ENCODE results near the gene ADIG.
A peak's percentile ranks its signal among the peaks of the same experiment; 100 is the strongest.

ADIG gene

DNA sequence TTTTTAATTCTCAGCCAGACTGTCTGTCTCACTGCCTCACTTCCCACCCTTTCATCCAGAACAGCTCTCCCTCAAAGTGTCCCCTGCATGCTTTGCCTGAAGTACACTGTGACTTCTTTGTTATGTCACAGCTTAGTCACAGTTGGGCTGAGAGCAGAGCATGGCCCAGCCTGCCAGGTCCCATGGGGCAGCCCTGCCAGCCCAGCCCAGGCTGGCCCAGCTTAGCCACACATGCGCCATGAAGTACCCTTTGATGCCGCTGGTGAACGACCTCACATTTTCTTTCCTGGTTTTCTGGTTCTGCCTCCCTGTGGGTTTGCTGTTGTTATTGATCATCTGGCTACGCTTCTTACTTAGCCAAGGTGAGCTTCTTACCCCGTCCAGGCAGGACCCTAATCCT is at the start of gene ADIG:
TSS of gene ADIG (plus strand) at position 185 of the 400 bp plus-strand sequence. CDS start at position 239, 54 bp downstream.
- no peak for DNase-seq

DNA sequence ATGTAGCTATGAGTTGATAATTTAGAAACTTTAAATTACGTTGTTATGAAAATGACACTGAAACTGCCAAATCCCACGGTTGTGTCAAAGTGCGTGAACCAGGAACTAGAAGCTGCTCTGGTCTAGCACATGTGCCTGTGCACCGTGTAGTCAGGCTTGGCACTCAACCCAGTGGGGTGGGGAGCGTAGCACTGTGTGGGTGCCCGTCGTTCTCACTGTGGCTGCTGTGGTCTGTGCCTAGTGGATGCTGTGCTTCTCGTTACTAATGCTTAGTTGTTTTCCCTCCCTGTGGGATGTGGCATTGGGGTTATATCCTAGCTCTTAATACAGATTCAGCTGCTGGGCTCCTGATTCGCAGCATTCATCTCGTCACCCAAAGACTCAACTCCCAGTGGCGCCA is 46.2 kb upstream of the ADIG start:
- DNase-seq = peak; percentile 48

DNA sequence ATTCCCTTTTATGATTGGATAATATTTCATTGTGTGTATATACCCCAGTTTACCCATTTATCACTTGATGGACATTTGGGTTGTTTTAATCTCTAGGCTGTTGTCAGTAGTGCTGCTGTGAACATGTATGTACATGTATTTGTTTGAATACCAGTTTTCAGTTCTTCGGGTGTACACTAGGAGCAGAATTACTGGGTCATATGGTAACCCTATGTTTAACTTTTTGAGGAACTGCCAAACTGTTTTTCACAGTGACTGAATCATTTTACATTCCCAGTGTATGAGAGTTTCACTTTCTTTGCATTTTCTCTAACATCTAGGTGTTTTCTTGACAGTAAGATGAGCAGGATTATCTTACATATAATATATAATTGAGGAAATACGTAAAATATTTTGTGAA is 44.7 kb upstream of the ADIG start:
- no peak for DNase-seq

DNA sequence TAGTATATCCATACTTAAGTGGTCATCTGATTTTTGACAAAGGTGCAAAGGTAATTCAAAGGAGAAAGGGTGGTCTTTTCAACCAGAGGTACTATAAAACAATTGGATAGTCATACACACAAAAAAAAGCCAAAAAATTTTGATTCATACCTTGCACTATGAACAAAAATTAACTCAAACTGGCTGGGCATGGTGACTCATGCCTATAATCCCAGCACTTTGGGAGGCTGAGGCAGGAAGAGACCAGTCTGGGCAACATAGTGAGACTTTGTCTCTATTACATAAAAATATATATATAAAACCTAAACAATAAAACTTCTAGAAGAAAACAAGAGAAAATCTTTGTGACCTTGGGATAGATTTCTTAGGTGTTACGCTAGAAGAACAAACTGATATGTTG is 43.8 kb upstream of the ADIG start:
- no peak for DNase-seq

DNA sequence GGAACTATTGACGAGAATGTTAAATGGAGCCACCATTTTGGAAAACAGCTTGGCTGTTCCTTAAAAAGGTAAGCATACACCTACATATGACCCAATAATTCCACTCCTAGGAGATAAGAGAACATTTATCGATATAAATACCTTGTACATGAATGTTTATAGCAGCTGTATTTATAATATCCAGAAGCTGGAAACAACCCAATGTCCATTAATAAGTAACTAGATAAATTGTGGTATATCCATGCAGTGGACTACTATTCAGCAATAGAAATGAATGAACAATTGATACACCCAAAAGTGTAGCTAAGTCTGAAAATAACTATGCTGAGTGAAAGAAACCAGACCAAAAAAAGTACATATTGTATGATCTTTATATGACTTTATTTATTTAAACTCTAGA is 42.2 kb upstream of the ADIG start:
- no peak for DNase-seq

DNA sequence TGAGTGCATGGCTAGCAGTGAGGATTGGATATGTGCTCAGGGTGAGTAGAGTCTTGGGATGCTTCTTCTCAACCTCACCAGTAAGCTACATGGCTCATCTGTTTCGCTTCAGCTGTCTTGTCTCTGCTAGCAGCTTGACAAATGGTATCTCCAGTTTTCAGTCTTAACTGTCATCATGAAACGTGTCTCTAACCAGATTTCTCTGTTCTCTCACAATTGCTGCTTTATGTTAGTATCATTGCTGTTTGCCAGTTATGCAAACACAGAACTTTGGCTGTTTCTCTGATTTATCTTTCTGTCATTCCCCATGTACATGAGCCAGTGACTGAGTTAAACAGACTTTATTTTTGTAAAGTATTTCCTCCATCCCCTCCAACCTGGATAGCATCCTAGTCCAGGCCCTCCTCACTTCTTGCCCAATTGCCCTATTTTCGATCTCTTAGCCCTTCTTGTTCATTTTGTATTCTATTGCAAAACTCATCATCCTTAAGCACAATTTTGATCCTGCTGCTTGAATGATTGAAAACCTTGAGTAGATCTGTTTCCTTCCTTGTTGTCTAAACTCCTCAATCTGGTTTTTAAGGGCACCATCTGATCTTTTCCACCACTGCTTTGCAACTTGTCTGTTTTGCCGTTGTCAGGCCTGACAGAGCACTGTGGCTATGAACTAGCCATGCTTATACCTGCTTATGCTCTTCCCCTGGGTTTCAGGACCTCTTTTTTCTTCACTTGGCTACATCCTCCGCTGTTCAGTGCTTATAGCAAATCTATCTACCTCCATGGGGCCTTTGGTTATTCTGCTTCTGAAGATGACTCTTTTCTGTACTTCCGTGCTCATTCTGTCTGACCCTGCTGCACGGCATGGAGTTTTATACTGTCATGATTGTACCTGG is 37.7 kb upstream of the ADIG start:
- DNase-seq = no peak

DNA sequence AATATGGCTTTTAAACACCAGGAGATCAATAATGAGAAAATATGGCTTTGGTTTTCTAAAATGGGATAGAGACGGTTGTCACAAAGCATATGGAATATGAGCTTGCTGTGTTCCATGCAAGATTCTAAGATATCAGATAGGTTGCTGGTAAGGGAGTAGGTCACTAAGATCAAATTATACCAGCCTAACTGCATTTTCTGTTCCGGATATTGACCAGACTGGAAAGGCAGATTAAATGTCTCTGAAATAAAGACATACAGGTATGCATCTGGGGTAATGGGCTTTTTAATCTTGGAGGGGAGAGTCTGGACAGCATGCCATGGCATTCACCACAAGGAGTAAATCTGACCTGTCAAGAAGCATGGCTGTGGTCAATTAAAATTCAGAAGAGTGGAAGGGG is 35.2 kb upstream of the ADIG start:
- no peak for DNase-seq

DNA sequence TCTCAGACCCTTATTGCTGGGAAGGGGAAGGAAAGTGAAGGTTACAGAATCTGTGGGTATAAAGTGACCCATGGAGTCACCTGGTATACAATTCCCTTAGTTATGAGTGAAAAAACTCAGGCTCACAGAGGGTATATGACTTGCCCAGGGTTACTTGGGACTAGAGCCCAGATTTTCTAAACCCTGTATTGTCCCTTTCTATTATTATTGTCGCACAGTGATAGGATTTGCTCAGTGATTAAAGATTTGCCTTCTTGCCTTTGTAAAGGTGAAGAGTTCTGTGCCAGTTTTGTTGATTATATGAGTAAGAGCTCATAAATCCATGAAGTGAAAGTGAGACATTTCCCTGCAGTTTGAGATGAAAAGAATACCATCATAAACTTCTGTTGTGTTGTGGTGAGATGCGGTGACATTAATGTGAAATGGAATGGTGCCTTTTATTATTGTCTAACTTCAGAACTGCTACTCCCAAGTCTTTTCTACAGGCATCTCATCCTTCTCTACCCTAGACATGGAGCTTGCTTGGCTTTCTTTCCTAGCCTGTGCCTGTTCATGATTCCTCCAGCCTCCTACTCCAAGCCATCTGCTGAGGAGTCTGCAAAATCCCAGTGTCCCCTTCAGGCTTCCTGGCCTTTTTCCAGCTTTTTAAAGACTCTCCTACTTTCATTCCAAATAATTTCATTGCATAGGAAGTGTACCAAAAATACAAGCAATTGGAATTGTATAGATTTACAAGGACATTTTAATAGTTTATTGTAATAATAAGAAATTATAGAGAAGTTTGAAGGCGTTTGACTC is 33.5 kb upstream of the ADIG start:
- DNase-seq = no peak

DNA sequence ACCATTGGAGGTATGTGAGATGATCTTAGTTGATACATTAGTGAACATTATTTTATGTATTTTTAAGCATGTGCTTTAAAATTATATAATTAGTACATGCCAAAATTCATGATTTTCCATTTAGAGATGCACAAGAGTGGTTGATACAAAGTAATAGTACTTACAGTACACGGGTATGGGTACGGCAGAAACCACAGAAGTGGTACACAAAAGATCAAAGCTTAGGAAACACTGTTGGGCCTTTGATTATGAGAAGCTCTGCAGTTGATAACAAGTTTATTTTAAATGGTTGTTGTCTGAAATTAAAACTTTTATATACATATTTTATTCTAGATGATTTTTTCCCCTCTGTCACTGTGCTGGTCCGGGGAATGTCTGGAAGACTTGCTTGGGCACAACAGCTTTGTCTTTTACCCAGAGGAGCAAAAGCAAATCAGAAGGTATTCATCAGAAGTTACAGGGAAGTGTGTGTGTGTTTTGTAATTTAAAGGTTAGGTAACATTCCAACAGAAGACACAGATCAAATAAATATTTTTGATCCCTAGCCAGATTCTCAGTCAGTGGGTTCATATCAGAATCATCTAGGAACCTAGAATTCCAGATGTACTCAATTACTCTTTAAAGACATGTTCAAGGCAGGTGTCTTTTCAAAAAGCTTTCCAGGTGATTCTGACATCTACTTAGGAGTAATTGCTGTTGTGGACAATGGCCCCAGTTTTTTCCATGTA is 32.5 kb upstream of the ADIG start:
- DNase-seq = no peak

DNA sequence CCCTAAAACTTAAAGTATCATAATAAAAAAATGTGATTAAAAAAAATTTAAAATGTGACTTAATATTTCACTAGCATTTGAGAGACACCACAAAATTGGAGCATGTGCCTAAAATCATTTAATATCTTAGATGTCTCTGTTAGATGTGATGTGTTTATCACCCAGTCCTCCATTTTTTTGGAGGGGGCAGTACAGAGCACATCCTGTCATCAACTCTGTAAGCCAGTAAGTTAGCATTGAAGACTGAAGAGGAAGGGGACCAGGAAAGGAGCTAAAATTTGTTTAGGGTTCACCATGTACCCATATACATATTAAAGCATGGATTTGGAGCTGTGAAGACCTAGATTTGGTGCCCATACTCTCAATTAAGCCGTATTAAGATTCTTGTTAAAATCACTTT is 30.7 kb upstream of the ADIG start:
- no peak for DNase-seq

DNA sequence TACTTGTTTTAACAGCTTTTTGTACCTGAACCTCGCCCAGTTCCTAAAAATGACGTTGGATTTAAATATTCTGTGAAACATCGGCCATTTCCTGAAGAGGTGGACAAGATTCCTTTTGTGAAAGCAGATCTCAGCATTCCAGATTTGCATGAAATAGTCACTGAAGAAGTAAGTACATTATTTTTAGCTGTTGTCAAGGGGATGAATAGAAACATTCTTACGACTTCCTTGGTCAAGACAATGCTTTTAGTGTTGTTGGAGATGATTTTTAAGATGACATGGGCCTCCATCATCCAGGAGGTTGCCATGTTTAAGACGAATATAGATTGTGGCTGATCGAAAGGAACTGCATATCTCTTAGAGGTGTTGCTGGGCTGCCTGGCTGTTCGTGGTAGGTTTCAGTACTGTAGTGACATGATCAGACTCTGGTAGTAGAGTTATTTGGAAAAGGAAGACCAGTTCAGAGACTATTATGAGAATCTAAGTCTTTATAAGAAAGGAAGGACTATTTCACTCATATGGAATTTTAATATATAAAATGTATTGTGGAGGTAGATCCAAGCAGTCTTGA is 29.9 kb upstream of the ADIG start:
- DNase-seq = no peak

DNA sequence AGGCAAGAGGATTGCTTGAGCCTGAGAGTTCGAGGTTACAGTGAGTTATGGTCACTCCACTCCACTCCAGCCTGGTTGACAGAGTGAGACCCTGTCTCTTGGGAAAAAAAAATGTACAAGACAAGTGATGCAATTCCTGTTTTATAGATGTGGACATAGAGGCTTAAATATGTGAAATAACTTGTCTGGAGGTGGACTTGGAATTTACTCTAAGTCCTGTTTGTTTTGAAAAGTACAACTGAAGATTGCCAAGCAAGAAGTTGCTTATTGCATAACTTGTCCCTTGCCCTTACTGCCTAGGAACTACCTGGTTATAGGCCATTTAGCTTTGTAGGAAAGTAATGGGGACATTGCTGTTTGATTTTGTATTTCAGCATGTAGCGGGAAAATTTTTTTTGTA is 26.0 kb upstream of the ADIG start:
- no peak for DNase-seq

DNA sequence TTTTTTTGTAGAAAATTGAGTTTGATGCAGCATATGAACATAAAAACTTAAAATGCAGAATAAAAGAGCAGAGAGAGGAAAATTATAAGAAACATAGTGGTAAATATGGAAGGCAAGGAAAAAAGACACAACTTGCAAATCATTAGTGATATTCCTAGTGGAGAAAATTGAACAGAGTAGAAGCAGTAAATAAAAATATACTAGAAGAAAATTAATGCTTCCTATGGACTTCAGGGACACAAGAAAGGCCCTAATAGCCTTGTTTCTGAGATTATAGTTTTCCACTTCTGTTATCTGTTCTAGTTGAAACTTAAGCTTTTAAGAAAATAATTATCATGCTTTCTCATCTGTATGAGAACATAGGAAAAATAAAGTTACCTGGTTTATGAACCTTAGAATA is 25.6 kb upstream of the ADIG start:
- no peak for DNase-seq

DNA sequence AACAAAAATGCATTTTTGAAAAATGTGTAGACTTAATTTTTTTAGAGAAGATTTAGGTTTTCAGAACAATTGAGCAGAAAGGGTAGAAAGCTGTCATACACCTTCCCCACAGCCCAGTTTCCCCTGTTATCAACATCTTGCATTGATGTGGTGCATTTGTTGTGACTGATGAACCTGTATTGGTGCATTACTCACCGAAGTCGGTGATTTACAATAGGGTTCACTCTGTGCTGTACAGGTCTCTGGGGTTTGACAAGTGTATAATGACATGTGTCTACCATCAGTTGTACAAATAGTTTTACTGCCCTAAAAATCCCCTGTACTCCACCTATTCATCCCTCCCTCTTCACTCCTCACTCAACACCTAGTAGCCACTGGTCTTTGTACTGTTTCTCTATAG is 23.8 kb upstream of the ADIG start:
- no peak for DNase-seq

DNA sequence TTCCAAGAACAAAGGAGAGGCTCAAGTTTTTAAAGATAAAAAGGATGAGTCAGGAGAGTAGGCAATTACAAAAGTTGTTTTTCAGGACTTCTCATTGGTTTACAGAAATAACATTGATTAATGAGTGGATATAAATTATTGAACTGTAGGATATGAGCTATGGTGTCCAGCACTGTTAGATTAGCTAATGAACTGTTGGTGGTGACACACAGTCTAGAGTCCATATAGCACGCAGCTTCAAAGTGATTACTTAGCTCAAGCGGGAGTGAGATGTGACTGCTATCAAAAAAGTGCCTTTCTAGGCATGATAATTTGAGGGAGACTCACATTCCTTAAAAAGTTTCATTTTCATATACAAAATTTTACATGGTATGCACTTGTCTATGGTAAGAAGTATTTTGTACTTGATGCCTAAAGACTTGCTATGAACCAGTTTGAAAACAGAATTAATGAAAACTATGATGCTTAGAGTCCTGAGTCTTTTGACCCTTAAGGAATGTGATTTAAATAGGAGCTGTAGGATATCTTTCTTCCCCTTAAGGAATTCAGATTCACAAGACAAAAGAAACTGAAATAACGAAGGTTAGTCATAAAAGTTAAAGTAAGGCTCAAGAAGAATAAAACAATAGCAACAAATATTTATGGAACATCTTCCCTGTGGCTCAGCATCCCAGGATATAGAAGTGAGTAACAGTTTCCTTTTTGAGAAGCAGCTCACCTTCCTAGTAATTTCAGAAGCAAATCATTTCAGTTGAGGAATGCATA is 22.2 kb upstream of the ADIG start:
- no peak for DNase-seq

DNA sequence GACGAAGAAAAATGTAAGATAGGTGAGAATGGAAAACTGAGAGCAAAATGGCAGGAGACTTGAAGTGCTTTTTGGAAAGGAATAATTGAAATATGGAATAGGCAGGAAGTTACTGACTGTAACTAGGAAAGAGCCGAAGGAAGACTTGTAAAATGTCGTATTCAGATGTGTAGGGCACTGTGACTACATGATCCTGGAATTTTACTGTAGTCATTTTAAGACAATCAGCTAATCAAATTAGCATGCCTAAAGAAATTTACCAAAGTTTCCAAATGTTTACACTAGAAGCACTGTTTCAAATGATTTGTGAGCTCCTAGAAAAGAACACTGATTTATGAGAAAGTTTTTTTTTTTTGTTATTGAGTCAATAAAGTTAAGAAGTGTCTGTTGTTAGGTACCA is 21.2 kb upstream of the ADIG start:
- DNase-seq = no peak

DNA sequence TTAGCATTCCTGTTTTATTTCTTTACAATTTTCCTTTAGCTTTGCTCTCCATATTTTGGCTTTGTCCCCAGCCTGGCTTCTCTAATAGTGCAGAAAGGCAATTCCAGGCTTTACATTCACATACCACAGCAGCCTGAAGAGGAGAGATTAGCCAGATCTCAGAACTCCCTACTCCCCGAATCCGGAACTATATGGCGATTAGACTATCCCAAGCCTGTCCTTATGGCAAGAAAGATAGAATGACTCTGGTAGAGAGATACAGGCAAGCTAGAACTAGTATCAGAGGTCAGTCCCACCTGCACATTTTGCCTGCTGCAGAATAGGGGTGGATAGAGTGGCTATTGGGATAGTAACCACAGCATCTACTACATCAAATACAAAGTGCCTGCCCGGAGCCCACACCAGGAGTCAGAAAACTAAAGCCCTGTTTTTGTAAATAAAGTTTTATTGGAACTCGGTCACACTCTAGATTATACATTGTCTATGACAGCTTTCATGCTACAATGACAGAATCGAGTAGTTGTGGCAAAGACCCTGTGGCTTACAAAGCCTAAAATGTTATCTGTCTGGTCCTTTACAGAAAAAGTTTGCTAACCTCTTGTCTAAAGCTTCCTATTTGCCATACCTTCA is 17.1 kb upstream of the ADIG start:
- no peak for DNase-seq

DNA sequence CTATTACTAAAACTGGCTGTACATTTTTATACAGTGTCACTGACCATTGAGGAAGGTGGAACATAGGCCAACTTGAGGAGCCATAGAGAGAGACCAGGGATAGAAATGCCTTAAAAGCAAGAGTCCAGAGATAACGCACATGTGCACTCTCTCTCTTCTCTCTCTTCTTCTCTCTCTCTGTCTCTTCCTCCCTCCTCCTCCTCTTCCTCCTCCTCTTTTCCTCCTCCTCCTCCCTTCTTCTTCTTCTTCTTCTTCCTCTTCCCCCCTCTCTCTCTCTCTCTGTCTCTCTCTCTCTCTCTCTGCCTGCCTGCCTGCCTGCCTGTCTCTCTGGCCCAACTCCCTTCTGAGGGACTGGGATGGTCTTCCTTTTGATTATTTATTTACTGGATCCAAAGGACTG is 16.3 kb upstream of the ADIG start:
- no peak for DNase-seq

DNA sequence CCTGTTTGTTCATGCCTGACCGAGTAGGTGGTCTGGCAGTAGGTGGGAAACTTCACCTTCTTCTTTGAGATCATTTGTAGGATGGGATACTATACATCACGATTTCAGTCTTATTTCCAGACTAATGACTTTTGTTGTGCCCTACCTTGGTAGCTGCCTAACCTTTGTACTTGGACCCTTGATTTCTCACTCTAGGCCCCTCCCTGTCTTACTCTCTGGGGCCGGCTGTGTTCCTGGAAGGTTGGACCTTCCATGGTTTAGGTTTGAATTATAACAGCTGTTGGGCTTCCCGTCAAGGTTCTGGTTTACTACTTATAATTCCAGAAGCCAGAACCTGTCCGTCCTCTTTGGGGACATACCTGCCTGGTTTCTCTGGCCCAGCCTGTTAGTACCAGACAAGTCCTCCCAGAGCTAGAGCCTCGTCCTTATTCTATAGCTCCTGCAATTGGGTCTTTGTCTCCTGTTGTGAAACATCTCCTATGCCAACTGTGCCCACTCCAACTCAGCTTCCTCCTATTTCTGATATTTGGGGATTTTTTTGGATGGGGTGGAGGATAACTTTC is 14.9 kb upstream of the ADIG start:
- no peak for DNase-seq

DNA sequence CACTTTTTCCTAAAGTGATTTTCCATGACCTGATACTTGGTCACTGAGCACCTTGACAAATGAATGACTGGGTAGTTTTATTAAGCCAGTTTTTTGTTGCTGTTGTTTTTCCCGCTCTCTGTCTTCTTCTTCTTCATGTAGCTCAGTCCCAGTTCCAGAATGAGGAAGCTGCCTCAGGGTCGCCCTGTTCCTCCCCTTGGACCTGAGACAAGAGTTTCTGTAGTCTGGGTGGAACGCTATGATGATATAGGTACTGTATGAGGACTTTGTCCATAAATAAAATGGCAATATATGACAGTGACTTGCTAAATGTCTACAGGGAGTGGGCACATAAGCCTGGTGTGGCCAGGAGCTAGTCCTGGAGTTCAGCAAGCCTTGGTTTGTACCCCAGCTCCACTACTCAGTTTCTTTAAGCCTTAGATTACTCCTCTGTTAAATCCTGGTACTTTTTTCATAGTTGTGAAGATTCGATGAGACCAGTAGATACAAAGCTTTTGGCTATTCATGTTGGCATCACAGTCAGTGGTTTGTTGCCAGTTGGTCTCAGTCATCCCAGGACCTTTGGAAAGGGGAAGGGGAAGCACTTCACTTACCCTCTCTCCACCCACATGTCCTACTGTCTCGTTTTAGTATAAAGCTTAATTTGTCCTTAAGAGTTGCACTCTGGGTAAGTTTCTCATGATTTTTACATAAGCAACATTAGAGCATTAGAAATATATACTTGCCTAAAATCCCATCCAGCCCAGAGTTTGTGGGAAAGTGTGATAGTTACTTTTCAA is 11.1 kb upstream of the ADIG start:
- DNase-seq = no peak

DNA sequence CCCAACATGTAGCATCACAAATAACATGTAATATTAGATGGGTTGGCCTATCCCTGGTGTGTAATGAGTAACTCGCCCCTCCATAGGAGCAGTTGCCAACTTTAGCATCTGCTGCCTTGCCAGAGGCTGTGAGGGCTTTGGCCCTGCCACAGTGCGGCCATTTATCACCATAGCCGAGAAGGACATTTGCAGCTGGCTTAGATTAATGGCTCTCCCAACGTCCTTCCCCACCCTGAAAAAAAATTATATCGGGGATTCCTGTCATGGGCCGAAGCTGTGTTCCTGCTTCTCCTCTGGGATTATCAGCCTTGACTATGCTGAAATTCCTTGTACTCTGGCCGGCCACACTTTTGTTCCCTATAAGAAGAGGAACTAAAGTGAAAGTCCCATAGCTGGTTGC is 7.6 kb upstream of the ADIG start:
- DNase-seq = no peak

Measured in stimulated activated CD8-positive, alpha-beta memory T cell treated with anti-CD3 and anti-CD28 coated beads, Interleukin-4, amount 100 ng/mL, for 48 hours (primary cell).